HG03521 (cell line): Measurements from ENCODE around the gene CGB1.
"Not testable (repeated sequence)": the region's sequence is repeated elsewhere in the genome, so short reads cannot be mapped to it uniquely, and the experiment has no call there.

ENCODE experiments used
- ATAC-seq: cut with Tn5 transposase; IDR thresholded peaks from one replicate; pipeline ENCODE4 v1.9.1; 2021; ENCODE audit warnings: mild to moderate bottlenecking, moderate library complexity; ENCODE audit not compliant: unreplicated experiment

Gene CGB1

DNA sequence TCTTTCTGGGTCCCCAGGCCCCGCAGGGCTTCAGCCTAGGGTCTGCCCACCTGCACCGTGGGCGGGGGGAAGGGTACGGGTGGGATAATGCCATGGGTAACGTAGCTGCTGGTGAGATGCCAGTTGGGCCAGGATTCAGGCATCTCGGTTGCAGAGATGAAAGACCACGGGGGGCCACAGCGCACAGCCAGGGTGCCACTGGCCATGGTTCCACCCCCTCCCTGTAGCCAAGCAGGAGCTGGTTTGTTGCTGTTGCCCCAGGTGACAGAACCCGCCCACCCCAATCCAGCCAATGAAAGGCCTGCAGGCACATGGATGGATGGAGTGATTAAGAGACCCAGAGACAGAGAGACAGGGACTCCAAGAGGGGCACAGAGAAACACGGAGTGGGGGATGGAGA lies 21.9 kb upstream of the CGB1 start:
- ATAC-seq: no peak

DNA sequence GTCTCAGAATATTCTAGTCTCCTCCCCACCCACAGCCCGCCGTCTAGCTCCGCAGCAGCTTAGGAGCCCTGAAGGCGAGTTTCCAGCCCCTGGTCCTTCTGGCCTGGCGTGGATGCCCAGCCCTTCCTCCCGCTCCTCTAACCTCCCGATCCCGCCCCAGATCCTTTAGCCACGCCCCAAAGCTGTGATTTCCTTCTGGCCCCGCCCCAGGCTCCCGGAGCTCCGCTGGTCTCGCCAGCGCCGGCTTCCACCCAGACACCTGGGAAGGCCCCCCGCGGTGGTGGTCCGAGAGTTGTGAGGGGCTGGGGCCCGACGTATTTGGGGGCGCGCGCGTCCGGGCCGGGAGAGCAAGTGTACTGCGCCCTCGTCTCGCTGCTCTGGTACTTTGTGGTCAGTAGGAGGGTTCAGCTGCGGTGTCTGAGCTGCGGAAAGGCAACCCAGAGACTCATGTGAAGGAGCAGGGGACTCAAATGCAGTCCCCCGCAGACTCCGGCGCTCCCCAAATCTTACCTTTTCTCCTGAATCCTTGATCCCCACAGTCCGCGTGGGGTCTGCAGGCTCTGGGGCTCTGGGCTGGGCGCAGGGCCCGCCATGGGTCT lies 21.0 kb upstream of the CGB1 start, which contains the start of gene CGB7:
Gene CGB7, minus strand, starts transcription at position 114 of the 599 bp plus-strand sequence. CDS start 2,374 bp downstream, outside the sequence.
- ATAC-seq: no peak

- ATAC-seq: not testable (repeated sequence)
Measured at GRCh38 chr19:49056902-49057596, 20.4 kb upstream of the CGB1 start.

GRCh38 chr19:49056101-49056901 lies 19.6 kb upstream of the CGB1 start:
- ATAC-seq: no peak

DNA sequence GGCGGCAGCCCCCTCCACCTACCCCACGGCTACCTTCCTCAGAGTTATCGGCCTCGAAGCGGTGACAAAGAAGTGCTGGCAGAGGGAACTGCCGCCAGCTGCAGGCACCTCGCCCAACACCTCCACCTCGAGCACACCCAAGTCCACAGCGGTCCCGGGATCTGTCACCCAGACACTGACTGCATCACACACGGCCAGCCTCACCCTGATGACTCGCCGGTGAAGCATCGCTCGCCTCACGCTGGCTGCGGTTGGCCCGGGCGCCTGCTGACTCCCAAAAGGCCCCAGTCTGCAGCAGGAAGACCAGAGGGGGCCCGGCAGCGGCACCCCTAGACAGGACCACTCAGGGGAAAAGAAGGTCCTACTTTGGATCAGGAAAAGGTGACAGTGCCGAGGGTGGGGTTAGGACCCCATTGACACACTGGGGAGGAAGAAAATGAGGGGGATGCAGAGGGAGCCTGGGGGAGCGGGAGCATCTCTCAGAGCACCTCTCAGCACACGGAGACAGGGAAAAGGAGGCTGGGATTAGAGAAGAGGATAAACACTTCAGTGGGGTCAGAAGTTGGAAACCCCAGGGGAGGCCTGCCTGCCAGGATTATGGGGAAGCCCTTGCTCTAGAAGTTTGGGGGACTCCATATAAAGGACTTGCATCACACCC lies 13.8 kb upstream of the CGB1 start:
- ATAC-seq: not testable (repeated sequence)

GRCh38 chr19:49049834-49050233 lies 13.1 kb upstream of the CGB1 start:
- ATAC-seq: not testable (repeated sequence)

- not testable (repeated sequence) for ATAC-seq
Measured at GRCh38 chr19:49049011-49049410, 12.3 kb upstream of the CGB1 start, which contains the start of gene CGB8. Gene CGB8 (minus strand): TSS chr19:49049111. CDS start chr19:49048739, 372 bp downstream.

GRCh38 chr19:49043548-49043947 lies 6.9 kb upstream of the CGB1 start, which contains the start of gene CGB5:
Gene CGB5 (plus strand): TSS chr19:49043848. CDS start chr19:49044210, 362 bp downstream.
- not testable (repeated sequence) for ATAC-seq

GRCh38 chr19:49042666-49043065 lies 6.0 kb upstream of the CGB1 start:
- ATAC-seq: not testable (repeated sequence)

DNA sequence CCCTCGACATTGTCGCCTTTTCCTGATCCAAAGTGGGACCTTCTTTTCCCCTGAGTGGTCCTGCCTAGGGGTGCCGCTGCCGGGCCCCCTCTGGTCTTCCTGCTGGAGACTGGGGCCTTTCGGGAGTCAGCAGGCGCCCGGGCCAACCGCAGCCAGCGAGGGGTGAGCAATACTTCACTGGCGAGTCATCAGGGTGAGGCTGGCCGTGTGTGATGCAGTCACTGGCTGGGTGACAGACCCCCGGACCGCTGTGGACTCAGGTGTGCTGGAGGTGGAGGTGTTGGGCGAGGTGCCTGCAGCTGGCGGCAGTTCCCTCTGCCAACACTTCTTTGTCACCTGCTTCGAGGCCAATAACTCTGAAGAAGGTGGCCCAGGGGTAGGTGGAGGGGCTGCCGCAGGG lies 5.5 kb upstream of the CGB1 start:
- no peak for ATAC-seq

DNA sequence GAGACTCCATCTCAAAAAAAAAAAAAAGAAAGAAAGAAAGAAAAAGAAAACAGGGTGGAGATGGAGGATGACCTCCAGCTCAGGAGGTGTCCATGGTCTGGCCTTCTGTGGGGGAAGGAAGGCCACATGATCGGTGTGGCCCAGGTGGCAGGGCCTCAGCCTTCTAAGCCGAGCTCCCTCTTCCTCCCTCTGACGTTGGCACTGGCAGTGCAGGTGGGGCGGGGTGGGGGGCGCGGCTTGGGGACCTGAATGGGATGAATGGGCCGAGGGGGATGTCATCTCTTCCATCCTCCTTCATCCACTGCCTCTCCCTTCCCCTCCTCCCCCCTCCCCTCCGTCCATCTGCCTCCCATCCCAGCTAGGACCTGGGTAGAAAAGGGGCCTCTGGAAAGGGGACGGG lies 3.0 kb upstream of the CGB1 start:
- ATAC-seq: not testable (repeated sequence)

DNA sequence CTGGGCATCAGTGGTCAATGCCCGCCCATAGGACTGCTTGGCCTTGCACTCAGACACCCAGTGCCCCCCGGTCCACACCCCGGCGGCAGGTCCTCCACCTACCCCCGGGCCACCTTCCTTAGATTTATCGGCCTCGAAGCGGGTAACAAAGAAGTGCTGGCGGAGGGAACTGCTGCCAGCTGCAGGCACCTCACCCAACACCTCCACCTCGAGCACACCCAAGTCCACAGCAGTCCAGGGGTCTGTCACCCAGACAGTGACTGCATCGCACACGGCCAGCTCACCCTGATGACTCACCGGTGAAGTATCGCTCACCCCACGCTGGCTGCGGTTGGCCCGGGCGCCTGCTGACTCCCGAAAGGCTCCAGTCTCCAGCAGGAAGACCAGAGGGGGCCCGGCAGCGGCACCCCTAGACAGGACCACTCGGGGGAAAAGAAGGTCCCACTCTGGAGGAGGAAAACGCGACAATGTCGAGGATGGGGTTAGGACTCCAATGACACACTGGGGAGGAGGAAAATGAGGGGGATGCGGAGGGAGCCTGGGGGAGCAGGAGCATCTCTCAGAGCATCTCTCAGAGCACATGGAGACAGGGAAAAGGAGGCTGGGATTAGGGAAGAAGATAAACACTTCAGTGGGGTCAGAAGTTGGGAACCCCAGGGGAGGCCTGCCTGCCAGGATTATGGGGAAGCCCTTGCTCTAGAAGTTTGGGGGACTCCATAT lies 2.0 kb upstream of the CGB1 start:
- not testable (repeated sequence) for ATAC-seq

DNA sequence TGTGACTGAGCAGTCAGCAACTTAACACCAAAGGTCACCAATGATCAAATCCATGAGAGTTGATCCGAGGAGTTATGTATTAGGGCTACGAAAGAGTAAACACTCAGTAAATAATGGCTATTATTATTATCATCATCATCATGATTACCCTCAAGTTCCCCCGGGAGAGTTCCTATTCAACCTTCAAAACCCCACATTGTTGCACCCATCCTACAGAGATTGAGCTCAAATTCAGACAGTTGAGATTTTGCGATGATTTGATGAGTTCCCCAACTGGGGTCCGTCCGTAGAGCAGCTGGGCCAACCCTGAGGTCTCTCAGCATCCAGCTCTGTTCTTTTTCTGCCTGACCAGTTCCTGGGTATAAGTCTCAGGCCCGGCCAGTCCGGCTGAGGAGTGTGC lies 1.4 kb upstream of the CGB1 start:
- not testable (repeated sequence) for ATAC-seq

DNA sequence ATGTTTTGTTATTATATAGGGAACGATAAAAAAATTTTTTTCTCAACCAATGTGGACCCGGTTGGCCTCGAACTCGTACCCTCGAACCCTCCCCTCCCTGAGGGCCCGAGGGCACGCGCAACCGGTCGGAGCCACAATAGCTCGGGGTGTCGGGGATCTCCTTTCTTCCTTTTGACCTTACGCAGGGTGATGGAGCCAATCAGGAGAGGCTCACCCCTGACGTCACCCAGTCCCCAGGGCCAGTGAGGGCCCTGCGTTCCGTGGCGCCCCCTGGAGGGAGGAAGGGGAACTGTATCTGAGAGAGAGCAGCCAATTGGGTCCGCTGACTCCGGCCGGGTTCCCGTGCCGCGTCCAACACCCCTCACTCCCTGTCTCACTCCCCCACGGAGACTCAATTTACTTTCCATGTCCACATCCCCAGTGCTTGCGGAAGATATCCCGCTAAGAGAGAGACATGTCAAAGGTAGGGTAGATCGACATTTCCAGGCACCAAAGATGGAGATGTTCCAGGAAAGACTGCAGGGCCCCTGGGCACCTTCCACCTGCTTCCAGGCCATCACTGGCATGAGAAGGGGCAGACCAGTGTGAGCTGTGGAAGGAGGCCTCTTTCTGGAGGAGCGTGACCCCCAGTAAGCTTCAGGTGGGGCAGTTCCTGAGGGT lies 4.9 kb downstream of the CGB1 start, which contains the start of gene CGB2:
Gene CGB2, plus strand, starts transcription at position 249 of the 660 bp plus-strand sequence. Its CDS starts 206 bp downstream, at position 455.
- ATAC-seq: not testable (repeated sequence)

DNA sequence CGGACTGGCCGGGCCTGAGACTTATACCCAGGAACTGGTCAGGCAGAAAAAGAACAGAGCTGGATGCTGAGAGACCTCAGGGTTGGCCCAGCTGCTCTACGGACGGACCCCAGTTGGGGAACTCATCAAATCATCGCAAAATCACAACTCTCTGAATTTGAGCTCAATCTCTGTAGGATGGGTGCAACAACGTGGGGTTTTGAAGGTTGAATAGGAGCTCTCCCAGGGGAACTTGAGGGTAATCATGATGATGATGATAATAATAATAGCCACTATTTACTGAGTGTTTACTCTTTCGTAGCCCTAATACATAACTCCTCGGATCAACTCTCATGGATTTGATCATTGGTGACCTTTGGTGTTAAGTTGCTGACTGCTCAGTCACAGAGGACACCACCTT lies 6.4 kb downstream of the CGB1 start:
- not testable (repeated sequence) for ATAC-seq

DNA sequence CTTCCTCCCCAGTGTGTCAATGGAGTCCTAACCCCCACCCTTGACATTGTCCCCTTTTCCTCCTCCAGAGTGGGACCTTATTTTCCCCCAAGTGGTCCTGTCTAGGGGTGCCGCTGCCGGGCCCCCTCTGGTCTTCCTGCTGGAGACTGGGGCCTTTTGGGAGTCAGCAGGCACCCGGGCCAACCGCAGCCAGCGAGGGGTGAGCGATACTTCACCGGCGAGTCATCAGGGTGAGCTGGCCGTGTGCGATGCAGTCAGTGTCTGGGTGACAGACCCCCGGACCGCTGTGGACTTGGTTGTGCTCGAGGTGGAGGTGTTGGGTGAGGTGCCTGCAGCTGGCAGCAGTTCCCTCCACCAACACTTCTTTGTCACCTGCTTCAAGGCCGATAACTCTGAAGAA lies 6.9 kb downstream of the CGB1 start:
- ATAC-seq: not testable (repeated sequence)

DNA sequence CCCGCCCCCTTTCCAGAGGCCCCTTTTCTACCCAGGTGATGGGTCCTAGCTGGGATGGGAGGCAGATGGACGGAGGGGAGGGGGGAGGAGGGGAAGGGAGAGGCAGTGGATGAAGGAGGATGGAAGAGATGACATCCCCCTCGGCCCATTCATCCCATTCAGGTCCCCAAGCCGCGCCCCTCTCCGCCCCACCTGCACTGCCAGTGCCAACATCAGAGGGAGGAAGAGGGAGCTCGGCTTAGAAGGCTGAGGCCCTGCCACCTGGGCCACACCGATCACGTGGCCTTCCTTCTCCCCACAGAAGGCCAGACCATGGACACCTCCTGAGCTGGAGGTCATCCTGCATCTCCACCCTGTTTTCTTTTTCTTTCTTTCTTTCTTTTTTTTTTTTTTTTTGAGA lies 8.0 kb downstream of the CGB1 start:
- not testable (repeated sequence) for ATAC-seq

GRCh38 chr19:49025599-49025998 lies 11.1 kb downstream of the CGB1 start:
- not testable (repeated sequence) for ATAC-seq

DNA sequence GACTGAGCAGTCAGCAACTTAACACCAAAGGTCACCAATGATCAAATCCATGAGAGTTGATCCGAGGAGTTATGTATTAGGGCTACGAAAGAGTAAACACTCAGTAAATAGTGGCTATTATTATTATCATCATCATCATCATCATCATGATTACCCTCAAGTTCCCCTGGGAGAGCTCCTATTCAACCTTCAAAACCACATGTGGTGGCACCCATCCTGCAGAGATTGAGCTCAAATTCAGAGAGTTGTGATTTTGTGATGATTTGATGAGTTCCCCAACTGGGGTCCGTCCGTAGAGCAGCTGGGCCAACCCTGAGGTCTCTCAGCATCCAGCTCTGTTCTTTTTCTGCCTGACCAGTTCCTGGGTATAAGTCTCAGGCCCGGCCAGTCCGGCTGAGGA lies 11.6 kb downstream of the CGB1 start:
- not testable (repeated sequence) for ATAC-seq
